Measurements from ENCODE around the gene RPRD1A.

DNA sequence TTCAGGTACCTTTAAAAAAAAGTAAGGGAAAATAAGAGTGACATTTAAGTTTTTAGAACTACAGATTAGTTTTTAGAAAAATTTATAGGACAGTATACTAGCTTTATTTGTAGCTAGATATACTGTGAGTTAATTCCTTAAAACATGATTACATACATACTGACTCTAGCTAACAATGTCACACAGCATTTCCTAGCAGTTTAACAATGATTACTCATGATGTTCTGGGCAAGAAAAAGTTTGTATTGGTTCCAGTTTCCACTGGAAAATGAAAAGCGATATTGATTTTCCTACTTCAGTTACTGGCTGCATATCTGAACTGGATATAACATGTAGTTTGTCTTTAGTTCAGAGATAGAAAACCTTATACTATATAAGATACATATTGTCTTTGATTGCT lies 42.4 kb upstream of the RPRD1A start:
- TF ChIP-seq SIN3A (IDR thresholded peaks at IDR 0.05; ENCODE audit: borderline replicate concordance, low read depth, low read length) = no peak
- TF ChIP-seq EZH2phosphoT487 (IDR thresholded peaks at IDR 0.05; ENCODE audit: borderline replicate concordance, low read depth) = no peak
- TF ChIP-seq RAD21 (IDR thresholded peaks at IDR 0.05; ENCODE audit: low read length) = no peak
- no peak for TF ChIP-seq TCF12 (IDR thresholded peaks at IDR 0.05)
- TF ChIP-seq, protein P1, sequence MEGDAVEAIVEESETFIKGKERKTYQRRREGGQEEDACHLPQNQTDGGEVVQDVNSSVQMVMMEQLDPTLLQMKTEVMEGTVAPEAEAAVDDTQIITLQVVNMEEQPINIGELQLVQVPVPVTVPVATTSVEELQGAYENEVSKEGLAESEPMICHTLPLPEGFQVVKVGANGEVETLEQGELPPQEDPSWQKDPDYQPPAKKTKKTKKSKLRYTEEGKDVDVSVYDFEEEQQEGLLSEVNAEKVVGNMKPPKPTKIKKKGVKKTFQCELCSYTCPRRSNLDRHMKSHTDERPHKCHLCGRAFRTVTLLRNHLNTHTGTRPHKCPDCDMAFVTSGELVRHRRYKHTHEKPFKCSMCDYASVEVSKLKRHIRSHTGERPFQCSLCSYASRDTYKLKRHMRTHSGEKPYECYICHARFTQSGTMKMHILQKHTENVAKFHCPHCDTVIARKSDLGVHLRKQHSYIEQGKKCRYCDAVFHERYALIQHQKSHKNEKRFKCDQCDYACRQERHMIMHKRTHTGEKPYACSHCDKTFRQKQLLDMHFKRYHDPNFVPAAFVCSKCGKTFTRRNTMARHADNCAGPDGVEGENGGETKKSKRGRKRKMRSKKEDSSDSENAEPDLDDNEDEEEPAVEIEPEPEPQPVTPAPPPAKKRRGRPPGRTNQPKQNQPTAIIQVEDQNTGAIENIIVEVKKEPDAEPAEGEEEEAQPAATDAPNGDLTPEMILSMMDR (IDR thresholded peaks at IDR 0.05) = no peak

Measured in SK-N-SH (cell line).